ENCODE measurements around the gene BTN2A1. TPM values are rescaled to one million over a fixed set of nuclear protein-coding genes. Genes with fewer than 3 reads are reported as not detected.

Gene BTN2A1
- total and polyA plus RNA-seq, 2 of the 13 experiments (the other 11 are each of a cell fraction or from before 2014, with no cell fraction given): 16.4 to 30.4 TPM

DNA sequence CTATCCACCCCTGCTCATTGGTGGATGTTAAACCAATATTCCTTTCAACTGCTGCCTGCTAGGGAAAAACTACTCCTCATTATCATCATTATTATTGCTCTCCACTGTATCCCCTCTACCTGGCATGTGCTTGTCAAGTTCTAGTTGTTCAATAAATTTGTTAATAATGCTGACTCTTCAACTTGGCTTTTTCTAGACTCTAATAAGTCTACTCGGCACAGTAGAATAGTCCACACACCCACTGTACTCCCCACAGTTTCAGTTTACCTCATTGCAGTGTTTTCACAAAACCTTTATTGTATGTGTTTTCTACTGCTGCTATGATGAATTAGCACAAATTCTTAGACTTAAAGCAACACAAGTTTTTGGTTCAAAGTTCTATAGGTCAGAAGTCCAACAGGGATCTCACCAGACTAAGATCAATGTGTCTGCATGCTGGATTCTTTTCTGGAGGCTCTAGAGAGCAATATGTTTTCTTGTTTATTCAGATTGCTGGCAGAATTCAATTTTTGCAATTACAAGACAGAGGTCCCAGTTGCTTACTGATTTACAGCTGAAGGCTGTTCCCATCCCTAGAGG is 42.6 kb upstream of the BTN2A1 start (continued):
- no peak for TF ChIP-seq HOXD1 (CRISPR knock-in tag; IDR thresholded peaks at IDR 0.05)
- no peak for TF ChIP-seq ELF3 (CRISPR knock-in tag; IDR thresholded peaks at IDR 0.05)
- no peak for TF ChIP-seq ZNF234 (CRISPR knock-in tag; conservative IDR thresholded peaks at IDR 0.05)
- peak; percentile 16; the same call in 1 of the 2 replicates for TF ChIP-seq BCL6 (CRISPR knock-in tag; IDR thresholded peaks at IDR 0.05)
- no peak for TF ChIP-seq LCORL (IDR thresholded peaks at IDR 0.05)
- no peak for TF ChIP-seq LCORL (CRISPR knock-in tag; IDR thresholded peaks at IDR 0.05)
- no peak for TF ChIP-seq ATF1 (CRISPR knock-in tag; IDR thresholded peaks at IDR 0.05)
- peak; percentile 84 to 86 for TF ChIP-seq MAFK (conservative IDR thresholded peaks at IDR 0.05 in 1 of 2, IDR thresholded peaks at IDR 0.05 in 1 of 2; ENCODE audit: low read length in 2 of 2)
- TF ChIP-seq, protein P1, sequence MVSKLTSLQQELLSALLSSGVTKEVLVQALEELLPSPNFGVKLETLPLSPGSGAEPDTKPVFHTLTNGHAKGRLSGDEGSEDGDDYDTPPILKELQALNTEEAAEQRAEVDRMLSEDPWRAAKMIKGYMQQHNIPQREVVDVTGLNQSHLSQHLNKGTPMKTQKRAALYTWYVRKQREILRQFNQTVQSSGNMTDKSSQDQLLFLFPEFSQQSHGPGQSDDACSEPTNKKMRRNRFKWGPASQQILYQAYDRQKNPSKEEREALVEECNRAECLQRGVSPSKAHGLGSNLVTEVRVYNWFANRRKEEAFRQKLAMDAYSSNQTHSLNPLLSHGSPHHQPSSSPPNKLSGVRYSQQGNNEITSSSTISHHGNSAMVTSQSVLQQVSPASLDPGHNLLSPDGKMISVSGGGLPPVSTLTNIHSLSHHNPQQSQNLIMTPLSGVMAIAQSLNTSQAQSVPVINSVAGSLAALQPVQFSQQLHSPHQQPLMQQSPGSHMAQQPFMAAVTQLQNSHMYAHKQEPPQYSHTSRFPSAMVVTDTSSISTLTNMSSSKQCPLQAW (CRISPR knock-in tag; IDR thresholded peaks at IDR 0.05): no peak
- no peak for TF ChIP-seq NPAS2 (CRISPR knock-in tag; IDR thresholded peaks at IDR 0.05; ENCODE audit: borderline replicate concordance)

DNA sequence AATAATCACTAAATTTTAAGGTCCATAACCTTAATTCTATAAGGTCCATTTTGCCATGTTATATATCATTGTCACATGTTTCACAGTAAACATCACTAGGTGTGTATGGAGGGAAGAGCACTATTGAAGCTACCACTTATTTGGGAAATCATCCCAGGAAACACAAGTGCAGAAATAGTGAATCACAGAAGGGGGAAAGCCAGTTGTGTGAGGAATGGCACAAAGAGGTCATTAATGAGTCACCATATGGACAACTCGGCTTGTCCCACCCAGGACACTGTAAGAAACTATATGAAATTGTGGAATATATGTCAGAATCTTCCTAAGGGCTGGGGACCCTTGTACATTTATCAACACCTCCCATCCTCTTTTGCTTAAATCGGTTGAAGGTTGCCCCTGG is 42.0 kb upstream of the BTN2A1 start:
- in situ Hi-C loops (cut with HindIII; ENCODE audit: extremely low pct_ligation_motif_present, low pct_unique_long_range_greater_than_20kb) (no loop called here), intact Hi-C loops (cut with micrococcal nuclease; ENCODE audit: unreplicated experiment) (loop anchor here (1.0 kb wide), 1 partner anchor 74 kb away; no protein-coding TSS in a partner anchor)
- peaks cover 18% of the 10 kb centered on the region for H3K9me3 ChIP-seq (ENCODE audit: low read length)
- peaks cover 46% of the 10 kb centered on the region for H3K4me1 ChIP-seq (ENCODE audit: insufficient read depth, low read length)
- ChIA-PET CTCF (ENCODE audit: low intra/inter-chr PET ratio, low total read pairs) (no interaction called here), POLR2A (no interaction called here)
- no peak overlapping the region for H3K4me3 ChIP-seq (replicated peaks in 1 of 3; ENCODE audit: insufficient read depth in 1 of 3, low read depth in 2 of 3, low read length in 3 of 3)
- no peak overlapping the region for H3K9ac ChIP-seq (ENCODE audit: insufficient read depth, low read depth, low read length)
- H3K27me3 ChIP-seq (ENCODE audit: control insufficient read depth in 1 of 2, insufficient read depth in 2 of 2, low read length in 2 of 2): no peaks in the 10 kb centered on the region
- H4K20me1 ChIP-seq (ENCODE audit: insufficient read depth, low read length): no peaks in the 10 kb centered on the region
- BruUV-seq (replicated peaks): no TSS peak
- H3K36me3 ChIP-seq (replicated peaks in 1 of 2; ENCODE audit: control insufficient read depth in 1 of 2, insufficient read depth in 2 of 2, low read length in 2 of 2): no peaks in the 10 kb centered on the region; a peak in 1 of 5 replicates
- WGBS (ENCODE audit: low lambda C conversion rate): 52% methylated on average over 2 of the region's 2 CpGs
- H3K27ac ChIP-seq (ENCODE audit: extremely low read length, insufficient read depth, low read length): no peak overlapping the region
- DNase-seq (ENCODE audit: low spot score): no peak
- FAIRE-seq: no peak
- H3K4me2 ChIP-seq (ENCODE audit: low read depth, low read length): no peak overlapping the region
- no peak for ATAC-seq
- H3K79me2 ChIP-seq (ENCODE audit: insufficient read depth, low read length): no peaks in the 10 kb centered on the region
- no peak overlapping the region for H2AFZ ChIP-seq (ENCODE audit: low read length)
- TF ChIP-seq KDM3A (CRISPR knock-in tag; IDR thresholded peaks at IDR 0.05; ENCODE audit: low read depth): no peak
- no peak for TF ChIP-seq ZNF468 (CRISPR knock-in tag; IDR thresholded peaks at IDR 0.05)
- TF ChIP-seq, protein P2, sequence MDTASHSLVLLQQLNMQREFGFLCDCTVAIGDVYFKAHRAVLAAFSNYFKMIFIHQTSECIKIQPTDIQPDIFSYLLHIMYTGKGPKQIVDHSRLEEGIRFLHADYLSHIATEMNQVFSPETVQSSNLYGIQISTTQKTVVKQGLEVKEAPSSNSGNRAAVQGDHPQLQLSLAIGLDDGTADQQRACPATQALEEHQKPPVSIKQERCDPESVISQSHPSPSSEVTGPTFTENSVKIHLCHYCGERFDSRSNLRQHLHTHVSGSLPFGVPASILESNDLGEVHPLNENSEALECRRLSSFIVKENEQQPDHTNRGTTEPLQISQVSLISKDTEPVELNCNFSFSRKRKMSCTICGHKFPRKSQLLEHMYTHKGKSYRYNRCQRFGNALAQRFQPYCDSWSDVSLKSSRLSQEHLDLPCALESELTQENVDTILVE (CRISPR knock-in tag; IDR thresholded peaks at IDR 0.05): no peak
- no peak for TF ChIP-seq ZNF766 (CRISPR knock-in tag; IDR thresholded peaks at IDR 0.05; ENCODE audit: borderline replicate concordance)
- no peak for TF ChIP-seq ZMYM2 (CRISPR knock-in tag; IDR thresholded peaks at IDR 0.05)
- no peak for TF ChIP-seq ZMAT3 (CRISPR knock-in tag; conservative IDR thresholded peaks at IDR 0.05)
- TF ChIP-seq, protein P3, sequence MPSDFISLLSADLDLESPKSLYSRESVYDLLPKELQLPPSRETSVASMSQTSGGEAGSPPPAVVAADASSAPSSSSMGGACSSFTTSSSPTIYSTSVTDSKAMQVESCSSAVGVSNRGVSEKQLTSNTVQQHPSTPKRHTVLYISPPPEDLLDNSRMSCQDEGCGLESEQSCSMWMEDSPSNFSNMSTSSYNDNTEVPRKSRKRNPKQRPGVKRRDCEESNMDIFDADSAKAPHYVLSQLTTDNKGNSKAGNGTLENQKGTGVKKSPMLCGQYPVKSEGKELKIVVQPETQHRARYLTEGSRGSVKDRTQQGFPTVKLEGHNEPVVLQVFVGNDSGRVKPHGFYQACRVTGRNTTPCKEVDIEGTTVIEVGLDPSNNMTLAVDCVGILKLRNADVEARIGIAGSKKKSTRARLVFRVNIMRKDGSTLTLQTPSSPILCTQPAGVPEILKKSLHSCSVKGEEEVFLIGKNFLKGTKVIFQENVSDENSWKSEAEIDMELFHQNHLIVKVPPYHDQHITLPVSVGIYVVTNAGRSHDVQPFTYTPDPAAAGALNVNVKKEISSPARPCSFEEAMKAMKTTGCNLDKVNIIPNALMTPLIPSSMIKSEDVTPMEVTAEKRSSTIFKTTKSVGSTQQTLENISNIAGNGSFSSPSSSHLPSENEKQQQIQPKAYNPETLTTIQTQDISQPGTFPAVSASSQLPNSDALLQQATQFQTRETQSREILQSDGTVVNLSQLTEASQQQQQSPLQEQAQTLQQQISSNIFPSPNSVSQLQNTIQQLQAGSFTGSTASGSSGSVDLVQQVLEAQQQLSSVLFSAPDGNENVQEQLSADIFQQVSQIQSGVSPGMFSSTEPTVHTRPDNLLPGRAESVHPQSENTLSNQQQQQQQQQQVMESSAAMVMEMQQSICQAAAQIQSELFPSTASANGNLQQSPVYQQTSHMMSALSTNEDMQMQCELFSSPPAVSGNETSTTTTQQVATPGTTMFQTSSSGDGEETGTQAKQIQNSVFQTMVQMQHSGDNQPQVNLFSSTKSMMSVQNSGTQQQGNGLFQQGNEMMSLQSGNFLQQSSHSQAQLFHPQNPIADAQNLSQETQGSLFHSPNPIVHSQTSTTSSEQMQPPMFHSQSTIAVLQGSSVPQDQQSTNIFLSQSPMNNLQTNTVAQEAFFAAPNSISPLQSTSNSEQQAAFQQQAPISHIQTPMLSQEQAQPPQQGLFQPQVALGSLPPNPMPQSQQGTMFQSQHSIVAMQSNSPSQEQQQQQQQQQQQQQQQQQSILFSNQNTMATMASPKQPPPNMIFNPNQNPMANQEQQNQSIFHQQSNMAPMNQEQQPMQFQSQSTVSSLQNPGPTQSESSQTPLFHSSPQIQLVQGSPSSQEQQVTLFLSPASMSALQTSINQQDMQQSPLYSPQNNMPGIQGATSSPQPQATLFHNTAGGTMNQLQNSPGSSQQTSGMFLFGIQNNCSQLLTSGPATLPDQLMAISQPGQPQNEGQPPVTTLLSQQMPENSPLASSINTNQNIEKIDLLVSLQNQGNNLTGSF (CRISPR knock-in tag; IDR thresholded peaks at IDR 0.05): no peak
- TF ChIP-seq ZNF235 (CRISPR knock-in tag; IDR thresholded peaks at IDR 0.05; ENCODE audit: borderline replicate concordance): no peak
